C4-2B (cell line): Measurements from ENCODE around the gene PSG4.
"Not testable (repeated sequence)": the region's sequence is repeated elsewhere in the genome, so short reads cannot be mapped to it uniquely, and the experiment has no call there.

ENCODE experiments used
- CTCF ChIP-seq: fragments of 450-650 bp; conservative IDR thresholded peaks from 2 replicates; pipeline ENCODE4 v1.5.1; 2017; ENCODE audit warnings: mild to moderate bottlenecking
- ZFX ChIP-seq: fragments of 450-650 bp; IDR thresholded peaks from 2 replicates; pipeline ENCODE4 v1.6.1; 2017

DNA sequence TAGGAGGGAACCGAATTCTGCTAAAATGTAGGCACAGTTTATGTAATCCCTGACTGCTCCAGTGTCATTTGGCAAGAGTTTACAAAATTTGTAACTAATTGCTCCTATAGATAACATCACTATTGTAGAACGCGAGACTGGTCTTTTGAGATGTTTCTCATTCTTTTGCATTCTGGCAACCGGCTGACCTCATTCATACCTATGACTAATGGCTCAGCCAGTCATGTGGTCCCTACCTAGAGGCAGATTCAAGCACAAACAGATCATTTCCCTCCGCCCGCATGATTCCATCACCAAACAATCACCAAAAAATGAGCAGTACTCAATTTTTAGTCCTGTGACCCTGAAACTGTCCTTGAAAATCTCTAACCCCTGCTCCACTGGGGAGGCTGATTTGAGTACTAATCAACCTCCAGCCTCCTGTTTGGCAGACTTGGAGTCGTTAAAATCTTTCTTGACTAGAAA is 4.1 kb downstream of the PSG4 start:
- TF ChIP-seq CTCF, ZFX: not testable (repeated sequence)
